Measurements from ENCODE around the gene CCDC177. TPM values are rescaled to one million over a fixed set of nuclear protein-coding genes. Genes with fewer than 3 reads are reported as not detected.
A peak's percentile ranks its signal among the peaks of the same experiment; 100 is the strongest.

The CCDC177 gene
- total RNA-seq, 1 donor from 2014 or later = 0.22 TPM

DNA sequence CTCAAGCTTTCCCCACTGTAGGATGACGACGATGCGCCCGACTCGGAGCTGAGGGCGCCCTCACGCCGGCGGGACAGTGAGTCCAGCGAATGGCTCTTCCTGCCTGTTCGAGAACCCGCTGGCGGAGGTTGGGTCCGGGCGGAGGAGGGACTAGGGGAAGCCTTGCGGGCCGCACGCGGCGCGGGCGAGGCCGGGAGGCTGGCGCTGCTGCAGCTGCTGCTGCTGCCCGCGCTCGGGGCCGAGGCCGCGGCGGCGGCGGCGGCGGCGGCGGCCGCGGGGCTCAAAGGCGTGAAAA is 1.9 kb downstream of the CCDC177 start:
- H3K9me3 Mint-ChIP-seq (ENCODE audit: low read depth) = no peaks in the 10 kb centered on the region
- no peak for DNase-seq (ENCODE audit: low spot score, unreplicated experiment)
- no peak overlapping the region for H3K4me3 Mint-ChIP-seq (ENCODE audit: low read depth)
- peaks cover 2% of the 10 kb centered on the region for H3K4me1 Mint-ChIP-seq (ENCODE audit: low read depth)
- H3K27ac Mint-ChIP-seq = no peak overlapping the region
- TF ChIP-seq, protein P1, sequence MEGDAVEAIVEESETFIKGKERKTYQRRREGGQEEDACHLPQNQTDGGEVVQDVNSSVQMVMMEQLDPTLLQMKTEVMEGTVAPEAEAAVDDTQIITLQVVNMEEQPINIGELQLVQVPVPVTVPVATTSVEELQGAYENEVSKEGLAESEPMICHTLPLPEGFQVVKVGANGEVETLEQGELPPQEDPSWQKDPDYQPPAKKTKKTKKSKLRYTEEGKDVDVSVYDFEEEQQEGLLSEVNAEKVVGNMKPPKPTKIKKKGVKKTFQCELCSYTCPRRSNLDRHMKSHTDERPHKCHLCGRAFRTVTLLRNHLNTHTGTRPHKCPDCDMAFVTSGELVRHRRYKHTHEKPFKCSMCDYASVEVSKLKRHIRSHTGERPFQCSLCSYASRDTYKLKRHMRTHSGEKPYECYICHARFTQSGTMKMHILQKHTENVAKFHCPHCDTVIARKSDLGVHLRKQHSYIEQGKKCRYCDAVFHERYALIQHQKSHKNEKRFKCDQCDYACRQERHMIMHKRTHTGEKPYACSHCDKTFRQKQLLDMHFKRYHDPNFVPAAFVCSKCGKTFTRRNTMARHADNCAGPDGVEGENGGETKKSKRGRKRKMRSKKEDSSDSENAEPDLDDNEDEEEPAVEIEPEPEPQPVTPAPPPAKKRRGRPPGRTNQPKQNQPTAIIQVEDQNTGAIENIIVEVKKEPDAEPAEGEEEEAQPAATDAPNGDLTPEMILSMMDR (IDR thresholded peaks at IDR 0.05; ENCODE audit: unreplicated experiment) = no peak
- H3K36me3 Mint-ChIP-seq (ENCODE audit: insufficient read depth) = peaks cover 2% of the 10 kb centered on the region
- H3K27me3 Mint-ChIP-seq = peaks cover 52% of the 10 kb centered on the region

GRCh38 chr14:69572030-69572840 is 2.4 kb downstream of the CCDC177 start:
- TF ChIP-seq, protein P1 (IDR thresholded peaks at IDR 0.05; ENCODE audit: unreplicated experiment) = no peak
- peaks cover 2% of the 10 kb centered on the region for H3K36me3 Mint-ChIP-seq (ENCODE audit: insufficient read depth)
- no peak overlapping the region for H3K4me3 Mint-ChIP-seq (ENCODE audit: low read depth)
- peak; percentile 12 for DNase-seq (ENCODE audit: low spot score, unreplicated experiment)
- H3K27ac Mint-ChIP-seq = no peak overlapping the region
- H3K4me1 Mint-ChIP-seq (ENCODE audit: low read depth) = peaks cover 2% of the 10 kb centered on the region
- peaks cover 58% of the 10 kb centered on the region for H3K27me3 Mint-ChIP-seq
- no peaks in the 10 kb centered on the region for H3K9me3 Mint-ChIP-seq (ENCODE audit: low read depth)

DNA sequence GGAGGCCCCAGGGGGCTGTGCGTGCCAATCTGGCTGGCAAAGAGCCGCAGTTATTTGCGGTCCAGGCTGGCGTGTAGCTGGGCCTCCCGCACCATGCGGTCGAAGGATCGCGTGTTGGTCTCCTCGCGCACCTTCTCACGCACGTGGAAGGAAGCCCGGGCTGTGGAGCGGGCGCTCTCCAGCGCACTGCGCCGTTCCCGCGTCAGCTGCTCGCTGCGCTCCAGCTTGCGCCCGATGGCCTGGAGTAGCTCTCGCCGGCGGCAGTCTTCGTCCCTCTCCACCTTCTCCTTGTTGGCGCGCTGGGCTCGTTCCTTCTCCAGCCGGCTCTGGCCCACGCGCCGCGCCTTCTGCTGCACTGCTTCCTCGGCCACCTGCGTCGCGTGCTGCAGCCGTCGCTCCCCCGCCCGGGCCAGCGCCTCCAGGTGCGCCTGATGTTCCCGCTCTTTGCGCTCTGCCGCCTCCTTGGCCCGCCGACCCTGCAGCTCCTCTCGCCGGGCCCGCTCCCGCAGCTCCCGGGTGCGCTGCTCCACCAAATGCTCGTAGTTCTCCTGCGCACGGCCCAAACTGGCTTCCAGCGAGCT is 3.1 kb downstream of the CCDC177 start:
- Mint-ChIP-seq H3K4me1 (ENCODE audit: low read depth) (peaks cover 2% of the 10 kb centered on the region), H3K27me3 (peaks cover 61% of the 10 kb centered on the region), H3K4me3 (ENCODE audit: low read depth) (no peak overlapping the region), H3K36me3 (ENCODE audit: insufficient read depth) (peaks cover 2% of the 10 kb centered on the region), H3K27ac (no peak overlapping the region), H3K9me3 (ENCODE audit: low read depth) (no peaks in the 10 kb centered on the region)
- DNase-seq (ENCODE audit: low spot score, unreplicated experiment) = no peak
- TF ChIP-seq, protein P1 (IDR thresholded peaks at IDR 0.05; ENCODE audit: unreplicated experiment) = no peak

DNA sequence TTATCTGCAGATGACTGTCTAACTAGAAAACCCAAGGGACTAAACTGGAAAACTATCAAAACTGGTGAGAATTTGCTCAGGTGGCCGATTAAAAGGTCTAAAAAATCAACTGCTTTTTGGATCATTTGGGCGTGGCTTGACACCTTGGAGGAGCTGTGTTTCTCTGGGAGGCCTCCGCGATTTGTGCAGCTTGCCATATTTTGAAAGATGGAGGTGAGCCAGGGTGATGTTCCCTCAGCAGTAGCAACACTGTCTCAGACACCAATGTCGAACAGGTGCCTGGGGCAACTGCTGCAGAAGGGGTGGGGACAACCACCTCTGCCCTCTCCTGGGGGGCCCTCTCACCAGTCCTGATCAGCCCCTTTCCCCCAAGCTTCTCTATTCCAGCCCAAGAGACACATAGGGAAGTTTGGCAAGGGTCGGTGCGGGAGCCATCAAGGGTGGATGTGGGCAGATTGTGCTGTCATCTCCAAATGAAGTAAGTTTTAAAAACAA is 3.8 kb downstream of the CCDC177 start:
- Mint-ChIP-seq H3K36me3 (ENCODE audit: insufficient read depth) (peaks cover 2% of the 10 kb centered on the region), H3K4me3 (ENCODE audit: low read depth) (no peak overlapping the region), H3K27me3 (peaks cover 62% of the 10 kb centered on the region), H3K4me1 (ENCODE audit: low read depth) (peaks cover 2% of the 10 kb centered on the region), H3K27ac (no peak overlapping the region), H3K9me3 (ENCODE audit: low read depth) (no peaks in the 10 kb centered on the region)
- no peak for DNase-seq (ENCODE audit: low spot score, unreplicated experiment)
- TF ChIP-seq, protein P1 (IDR thresholded peaks at IDR 0.05; ENCODE audit: unreplicated experiment) = no peak

DNA sequence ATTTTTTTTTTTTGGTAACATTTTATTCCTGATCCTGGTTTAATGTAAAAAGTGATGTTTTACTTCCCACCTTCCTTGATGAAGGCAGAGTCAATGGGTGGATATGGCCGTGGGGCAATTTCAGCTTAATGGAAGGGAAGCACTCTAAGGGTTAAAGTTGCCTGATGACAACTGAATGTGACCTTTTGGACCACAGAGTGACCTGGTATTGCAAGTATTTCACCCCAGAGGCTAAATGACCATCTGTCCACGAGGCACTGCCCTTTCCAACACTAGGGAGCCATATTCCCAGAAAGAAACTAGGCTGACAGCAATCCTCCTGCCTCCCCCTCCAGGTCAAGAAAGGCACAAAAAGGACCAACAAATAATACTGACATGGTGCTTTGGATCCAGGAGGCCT is 4.8 kb downstream of the CCDC177 start:
- Mint-ChIP-seq H3K4me3 (ENCODE audit: low read depth) (no peak overlapping the region), H3K27me3 (peaks cover 60% of the 10 kb centered on the region), H3K9me3 (ENCODE audit: low read depth) (no peaks in the 10 kb centered on the region)

More for the DNA sequence above, 4.8 kb downstream of the CCDC177 start:
- H3K36me3 Mint-ChIP-seq (ENCODE audit: insufficient read depth) = peaks cover 2% of the 10 kb centered on the region
- no peak overlapping the region for H3K27ac Mint-ChIP-seq
- DNase-seq (ENCODE audit: low spot score, unreplicated experiment) = no peak
- TF ChIP-seq, protein P1 (IDR thresholded peaks at IDR 0.05; ENCODE audit: unreplicated experiment) = no peak
- H3K4me1 Mint-ChIP-seq (ENCODE audit: low read depth) = peaks cover 2% of the 10 kb centered on the region

Measured in progenitor cell of endocrine pancreas (in vitro differentiated cells).